Lower leg skin (tissue), 3 donors: ENCODE results near the gene MPP3.

Source experiments
- CTCF ChIP-seq, 3 donors: fragments of 450-650 bp; IDR thresholded peaks; one replicate each; pipeline ENCODE4 v1.5.1; 2016; ENCODE audit warnings: antibody characterized with exemption in 3 of 3, mild to moderate bottlenecking in 3 of 3, moderate library complexity in 2 of 3
- POLR2A ChIP-seq, 2 donors: fragments of 450-650 bp; IDR thresholded peaks; one replicate each; pipeline ENCODE4 v1.6.1; 2016 to 2017; ENCODE audit warnings: antibody characterized with exemption in 2 of 2, mild to moderate bottlenecking in 1 of 2, moderate library complexity in 1 of 2

DNA sequence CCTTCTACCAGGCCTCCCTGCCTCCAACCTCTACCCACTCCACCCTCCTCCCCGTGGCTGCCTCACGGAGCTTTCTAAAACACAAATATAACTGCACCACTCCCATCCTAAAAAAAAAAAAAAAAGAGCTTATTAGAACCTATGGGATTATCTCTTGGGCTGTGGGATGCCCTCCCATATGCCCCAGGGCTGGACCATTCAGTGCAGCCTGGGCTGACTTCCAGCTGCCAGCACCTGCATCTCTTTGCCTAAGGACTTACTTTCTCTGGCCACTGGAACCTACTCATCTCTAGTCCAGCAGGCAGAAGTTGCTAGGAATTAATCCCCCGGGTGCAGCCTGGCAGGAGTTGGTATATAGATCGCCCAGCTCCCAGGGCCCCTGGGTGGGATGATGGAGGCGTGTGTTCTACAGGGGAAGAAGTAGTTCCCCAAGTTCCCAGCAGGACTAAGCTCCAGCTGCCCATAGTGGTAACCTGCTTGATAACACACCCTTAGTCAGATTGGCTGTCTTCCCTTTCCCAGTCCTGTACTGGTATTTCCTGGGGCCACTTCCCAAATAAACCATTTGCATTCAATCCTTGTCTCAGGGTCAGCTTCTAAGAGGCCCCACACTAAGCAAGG is 10.3 kb downstream of the MPP3 start:
- TF ChIP-seq CTCF (IDR thresholded peaks at IDR 0.05) (no peak), POLR2A (IDR thresholded peaks at IDR 0.05) (no peak)
